Large intestine (tissue), 3 donors: ENCODE data around the gene CEP68. TPM values are rescaled to one million over a fixed set of nuclear protein-coding genes. Genes with fewer than 3 reads are reported as not detected.
"Not testable (repeated sequence)": the region's sequence is repeated elsewhere in the genome, so short reads cannot be mapped to it uniquely, and the experiment has no call there.

Experiments
- DNase-seq, 2 donors: peaks; one replicate each; pipeline versions ENCODE4 v3.0.0 to v3.0.0-alpha.2; 2013
- H3K27ac ChIP-seq: one replicate; pipeline ENCODE4 v1.5.1; 2013; ENCODE audit warnings: low read length
- H3K27me3 ChIP-seq: 2 replicates; pipeline ENCODE4 v1.6.1; 2013; ENCODE audit warnings: low read length; ENCODE audit not compliant: control insufficient read depth, insufficient read depth
- H3K36me3 ChIP-seq: 2 replicates; pipeline ENCODE4 v1.6.1; 2013; ENCODE audit warnings: low read length; ENCODE audit not compliant: control insufficient read depth, insufficient read depth
- H3K4me1 ChIP-seq: one replicate; pipeline ENCODE4 v1.6.1; 2013; ENCODE audit warnings: low read length; ENCODE audit not compliant: control insufficient read depth, insufficient read depth
- H3K4me3 ChIP-seq: one replicate; pipeline ENCODE4 v1.5.1; 2013; ENCODE audit warnings: low read length
- H3K9me3 ChIP-seq: one replicate; pipeline ENCODE4 v1.6.1; 2013; ENCODE audit warnings: mild to moderate bottlenecking, low read depth, low read length, moderate library complexity; ENCODE audit not compliant: control insufficient read depth
- WGBS: methylation state at CpG from one replicate; pipeline ENCODE4 v1.1.5; 2013; ENCODE audit warnings: low lambda C conversion rate; ENCODE audit not compliant: insufficient coverage; 5-methylcytosine and 5-hydroxymethylcytosine counted together
- polyA plus RNA-seq: library from polyadenylated mRNA; unstranded; fragments of 120-200 nt; gene quantifications from one replicate; pipeline ENCODE4 v1.2.1, GENCODE V29; 2013

Gene CEP68
- polyA plus RNA-seq, 1 donor: 11.9 TPM

- whole genome bisulfite sequencing: no CpG with 5 or more reads among the region's 4 CpGs
- no peak overlapping the region for H3K27ac ChIP-seq
- no peak overlapping the region for H3K4me3 ChIP-seq
- H3K9me3 ChIP-seq: no peaks in the 10 kb centered on the region
- H3K4me1 ChIP-seq: no peaks in the 10 kb centered on the region
- H3K36me3 ChIP-seq: peaks cover 12% of the 10 kb centered on the region
- H3K27me3 ChIP-seq: no peaks in the 10 kb centered on the region
- DNase-seq: no peak
Measured at GRCh38 chr2:65113229-65113628, 57.0 kb downstream of the CEP68 start.

GRCh38 chr2:65113816-65114215, 57.6 kb downstream of the CEP68 start:
- Histone ChIP-seq H3K36me3 (peaks cover 8% of the 10 kb centered on the region), H3K27me3 (no peaks in the 10 kb centered on the region), H3K4me1 (no peaks in the 10 kb centered on the region), H3K27ac (no peak overlapping the region), H3K4me3 (no peak overlapping the region), H3K9me3 (no peaks in the 10 kb centered on the region)
- DNase-seq: no peak
- WGBS: no CpG with 5 or more reads among the region's 2 CpGs

- H3K4me1 ChIP-seq: no peaks in the 10 kb centered on the region
- no peak overlapping the region for H3K4me3 ChIP-seq
- H3K27me3 ChIP-seq: no peaks in the 10 kb centered on the region
Measured at GRCh38 chr2:65114921-65115320, 58.7 kb downstream of the CEP68 start.

GRCh38 chr2:65116645-65117044, 60.4 kb downstream of the CEP68 start:
- Histone ChIP-seq H3K9me3 (no peaks in the 10 kb centered on the region), H3K4me1 (no peaks in the 10 kb centered on the region), H3K27me3 (no peaks in the 10 kb centered on the region), H3K27ac (no peak overlapping the region), H3K36me3 (peaks cover 3% of the 10 kb centered on the region), H3K4me3 (no peak overlapping the region)
- no peak for DNase-seq

More at GRCh38 chr2:65114921-65115320, 58.7 kb downstream of the CEP68 start:
- no peak for DNase-seq
- Histone ChIP-seq H3K36me3 (peaks cover 8% of the 10 kb centered on the region), H3K9me3 (no peaks in the 10 kb centered on the region), H3K27ac (no peak overlapping the region)

- Histone ChIP-seq H3K9me3 (no peaks in the 10 kb centered on the region), H3K36me3 (peaks cover 4% of the 10 kb centered on the region), H3K4me1 (peaks cover 6% of the 10 kb centered on the region), H3K27me3 (no peaks in the 10 kb centered on the region), H3K4me3 (no peak overlapping the region), H3K27ac (no peak overlapping the region)
- DNase-seq: no peak
- no CpG with 5 or more reads among the region's 5 CpGs for whole genome bisulfite sequencing
Measured at GRCh38 chr2:65120990-65121693, 64.9 kb downstream of the CEP68 start.

- no peaks in the 10 kb centered on the region for H3K9me3 ChIP-seq
- no peaks in the 10 kb centered on the region for H3K27me3 ChIP-seq
- DNase-seq: no peak
- 80% methylated on average over 1 of the region's 7 CpGs for WGBS
- H3K4me3 ChIP-seq: no peak overlapping the region
- H3K36me3 ChIP-seq: peaks cover 4% of the 10 kb centered on the region
- peaks cover 6% of the 10 kb centered on the region for H3K4me1 ChIP-seq
- H3K27ac ChIP-seq: no peak overlapping the region
Measured at GRCh38 chr2:65122313-65122712, 66.1 kb downstream of the CEP68 start.

GRCh38 chr2:65125457-65125856, 69.2 kb downstream of the CEP68 start:
- H3K9me3 ChIP-seq, H3K27me3 ChIP-seq, H3K27ac ChIP-seq, H3K36me3 ChIP-seq, H3K4me1 ChIP-seq, H3K4me3 ChIP-seq, DNase-seq: not testable (repeated sequence)
- 79% methylated on average over 2 of the region's 7 CpGs for WGBS

GRCh38 chr2:65128297-65129190, 72.3 kb downstream of the CEP68 start:
- Histone ChIP-seq H3K9me3 (no peaks in the 10 kb centered on the region), H3K27me3 (no peaks in the 10 kb centered on the region), H3K36me3 (no peaks in the 10 kb centered on the region), H3K4me1 (peaks cover 6% of the 10 kb centered on the region), H3K4me3 (peak overlapping the region; percentile 97), H3K27ac (peak overlapping the region; percentile 100)
- peak; percentile 54 to 69 for DNase-seq
- WGBS: 11% methylated on average over 5 of the region's 8 CpGs

- DNase-seq: no peak
- H3K4me1 ChIP-seq: peaks cover 7% of the 10 kb centered on the region
- H3K27me3 ChIP-seq: no peaks in the 10 kb centered on the region
- H3K27ac ChIP-seq: peak overlapping the region; percentile 100
- peak overlapping the region; percentile 97 for H3K4me3 ChIP-seq
- no peaks in the 10 kb centered on the region for H3K9me3 ChIP-seq
- no peaks in the 10 kb centered on the region for H3K36me3 ChIP-seq
- whole genome bisulfite sequencing: no CpG with 5 or more reads among the region's 29 CpGs
Measured at GRCh38 chr2:65129286-65129825, 73.1 kb downstream of the CEP68 start.

- Histone ChIP-seq H3K4me1 (peaks cover 6% of the 10 kb centered on the region), H3K4me3 (peak within 1 kb of the TSS; percentile 97), H3K27ac (peak within 1 kb of the TSS; percentile 100), H3K36me3 (no peaks in the 10 kb centered on the region), H3K9me3 (no peaks in the 10 kb centered on the region), H3K27me3 (no peaks in the 10 kb centered on the region)
- peak; percentile 100 for DNase-seq
- WGBS: no CpG with 5 or more reads among the region's 76 CpGs
Measured at GRCh38 chr2:65129826-65130663, 73.8 kb downstream of the CEP68 start, which contains the start of gene RAB1A. Gene RAB1A (minus strand): TSS chr2:65130106. CDS start chr2:65129915, 191 bp downstream.
